GM19452 (cell line): Measurements from ENCODE around the gene MIB2.

ENCODE experiments used
- ATAC-seq: cut with Tn5 transposase; IDR thresholded peaks from one replicate; pipeline ENCODE4 v1.9.1; 2021; ENCODE audit not compliant: unreplicated experiment

The MIB2 gene

GRCh38 chr1:1677718-1678580 is 62.6 kb downstream of the MIB2 start:
- peak; percentile 51 for ATAC-seq

GRCh38 chr1:1678581-1679380 is 63.5 kb downstream of the MIB2 start:
- ATAC-seq: no peak
